Activated T-helper 1 cell treated with anti-CD3 and anti-CD28 coated beads, Interleukin-12 subunit alpha, Interleukin-12 subunit beta, Interleukin-2, Interleukin-4 antibody, amounts not matched to agents 30 ng/mL and 10 ng/mL and 1 ng/mL, durations not matched to agents 14 hours and 24 hours and 36 hours (primary cell): ENCODE measurements around the gene TAF1. TPM values are rescaled to one million over a fixed set of nuclear protein-coding genes. Genes with fewer than 3 reads are reported as not detected.

ENCODE experiments used
- total RNA-seq: library from RNA; stranded (reverse); gene quantifications from 2 replicates; pipeline ENCODE4 v1.2.3, GENCODE V29; 2022

Gene TAF1
- total RNA-seq, 1 donor from 2014 or later, result 46.1 TPM

Other genes with a start within 250 kb of the TAF1 start
- gene MED12, start 247.8 kb upstream of the TAF1 start, total RNA-seq, result 59.9 and 65.4 TPM in 2 replicates
- 1.1 and 1.6 TPM in 2 replicates for gene NLGN3, start 221.5 kb upstream of the TAF1 start, total RNA-seq
- gene GJB1, start 143.1 kb upstream of the TAF1 start, total RNA-seq, result not detected in 2 replicates
- gene ZMYM3, start 112.2 kb upstream of the TAF1 start, total RNA-seq, result 12.6 and 13.2 TPM in 2 replicates
- 512 and 546 TPM in 2 replicates for gene NONO, start 82.7 kb upstream of the TAF1 start, total RNA-seq
- 4.9 and 7.0 TPM in 2 replicates for gene ITGB1BP2, start 64.6 kb upstream of the TAF1 start, total RNA-seq
- gene OGT, start 166.7 kb downstream of the TAF1 start, total RNA-seq, result 295 and 305 TPM in 2 replicates
- 4.3 and 4.8 TPM in 2 replicates for gene GCNA, start 212.1 kb downstream of the TAF1 start, total RNA-seq